ENCODE results near the gene MUC20.

The MUC20 gene

DNA sequence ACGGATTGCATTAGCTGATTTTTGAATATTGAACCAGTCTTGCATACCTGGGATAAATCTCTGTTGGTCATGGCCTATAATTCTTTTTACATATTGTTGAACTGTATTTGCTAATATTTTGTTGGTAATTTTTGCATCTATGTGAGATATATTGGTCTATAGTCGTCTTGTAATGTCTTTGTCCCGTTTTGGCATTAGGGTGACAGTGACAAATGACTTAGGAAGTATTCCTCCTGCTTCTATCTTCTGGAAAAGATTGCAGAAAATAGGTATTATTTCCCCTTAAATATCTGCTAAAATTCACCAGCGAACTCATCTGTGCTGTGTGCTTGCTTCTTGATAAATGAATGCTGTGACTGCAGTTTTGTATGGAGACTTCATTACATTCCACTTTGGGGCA lies 23.7 kb downstream of the MUC20 start:
- TF ChIP-seq, protein P1, sequence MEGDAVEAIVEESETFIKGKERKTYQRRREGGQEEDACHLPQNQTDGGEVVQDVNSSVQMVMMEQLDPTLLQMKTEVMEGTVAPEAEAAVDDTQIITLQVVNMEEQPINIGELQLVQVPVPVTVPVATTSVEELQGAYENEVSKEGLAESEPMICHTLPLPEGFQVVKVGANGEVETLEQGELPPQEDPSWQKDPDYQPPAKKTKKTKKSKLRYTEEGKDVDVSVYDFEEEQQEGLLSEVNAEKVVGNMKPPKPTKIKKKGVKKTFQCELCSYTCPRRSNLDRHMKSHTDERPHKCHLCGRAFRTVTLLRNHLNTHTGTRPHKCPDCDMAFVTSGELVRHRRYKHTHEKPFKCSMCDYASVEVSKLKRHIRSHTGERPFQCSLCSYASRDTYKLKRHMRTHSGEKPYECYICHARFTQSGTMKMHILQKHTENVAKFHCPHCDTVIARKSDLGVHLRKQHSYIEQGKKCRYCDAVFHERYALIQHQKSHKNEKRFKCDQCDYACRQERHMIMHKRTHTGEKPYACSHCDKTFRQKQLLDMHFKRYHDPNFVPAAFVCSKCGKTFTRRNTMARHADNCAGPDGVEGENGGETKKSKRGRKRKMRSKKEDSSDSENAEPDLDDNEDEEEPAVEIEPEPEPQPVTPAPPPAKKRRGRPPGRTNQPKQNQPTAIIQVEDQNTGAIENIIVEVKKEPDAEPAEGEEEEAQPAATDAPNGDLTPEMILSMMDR (IDR thresholded peaks at IDR 0.05) = no peak

DNA sequence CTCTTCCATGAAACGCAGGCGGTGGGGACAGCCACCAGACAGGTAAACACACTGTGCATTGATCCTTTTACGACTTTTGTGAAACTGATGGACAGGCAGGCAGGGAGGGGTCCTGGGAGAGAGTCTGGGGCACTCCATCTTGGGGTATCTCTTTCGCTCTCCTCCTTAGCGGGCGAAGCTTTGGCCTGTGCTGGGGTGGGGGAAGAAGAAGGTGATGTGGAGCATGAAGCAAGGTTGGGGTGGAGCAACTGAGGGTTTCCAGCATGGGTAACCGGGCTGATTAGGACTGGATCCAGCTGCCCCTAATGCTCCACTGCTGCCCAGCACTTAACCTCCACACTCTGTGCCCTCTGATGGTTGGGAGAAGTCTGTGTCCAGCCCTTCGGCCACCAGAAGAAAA lies 25.6 kb downstream of the MUC20 start:
- TF ChIP-seq, protein P1 (IDR thresholded peaks at IDR 0.05) = no peak

DNA sequence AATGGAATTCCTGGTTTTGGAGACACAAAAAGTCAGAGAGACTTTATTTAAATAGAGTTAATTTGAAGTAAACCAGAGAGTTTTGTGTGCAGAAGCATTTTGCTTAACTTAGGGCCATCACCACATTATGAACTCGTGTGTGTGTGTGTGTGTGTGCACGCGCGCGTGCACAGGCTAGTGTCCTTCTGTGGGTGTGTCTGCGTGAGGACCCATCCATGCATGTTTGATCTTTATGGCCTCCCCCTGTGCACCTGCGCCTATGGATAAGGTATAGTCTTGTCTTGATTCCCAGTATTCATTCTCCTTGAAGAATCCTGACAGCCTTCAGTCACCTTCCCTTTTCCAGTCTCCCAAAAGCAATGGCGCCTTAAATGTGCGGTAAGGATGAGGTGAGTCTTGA lies 26.0 kb downstream of the MUC20 start:
- TF ChIP-seq, protein P1 (IDR thresholded peaks at IDR 0.05) = no peak

DNA sequence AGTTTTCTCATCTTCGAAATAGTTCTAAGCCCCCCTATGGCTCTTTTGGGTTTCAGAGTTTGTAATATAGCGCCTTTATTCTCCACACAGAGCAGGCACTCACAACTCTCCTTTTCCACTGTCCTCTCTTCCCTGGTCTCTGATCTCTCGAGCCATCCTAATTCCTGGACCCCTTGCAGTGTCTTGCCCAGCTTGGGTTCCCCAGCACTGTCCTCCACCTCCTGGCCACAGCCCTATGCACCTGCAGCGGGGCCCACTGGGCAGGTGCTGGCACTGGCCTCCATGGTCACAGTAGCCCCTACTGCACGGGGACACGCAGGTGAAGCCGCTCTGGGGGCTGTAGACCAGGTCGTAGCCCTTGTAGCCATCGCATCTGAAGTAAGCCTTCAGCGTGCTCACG lies 27.9 kb downstream of the MUC20 start:
- TF ChIP-seq, protein P1 (IDR thresholded peaks at IDR 0.05) = no peak

DNA sequence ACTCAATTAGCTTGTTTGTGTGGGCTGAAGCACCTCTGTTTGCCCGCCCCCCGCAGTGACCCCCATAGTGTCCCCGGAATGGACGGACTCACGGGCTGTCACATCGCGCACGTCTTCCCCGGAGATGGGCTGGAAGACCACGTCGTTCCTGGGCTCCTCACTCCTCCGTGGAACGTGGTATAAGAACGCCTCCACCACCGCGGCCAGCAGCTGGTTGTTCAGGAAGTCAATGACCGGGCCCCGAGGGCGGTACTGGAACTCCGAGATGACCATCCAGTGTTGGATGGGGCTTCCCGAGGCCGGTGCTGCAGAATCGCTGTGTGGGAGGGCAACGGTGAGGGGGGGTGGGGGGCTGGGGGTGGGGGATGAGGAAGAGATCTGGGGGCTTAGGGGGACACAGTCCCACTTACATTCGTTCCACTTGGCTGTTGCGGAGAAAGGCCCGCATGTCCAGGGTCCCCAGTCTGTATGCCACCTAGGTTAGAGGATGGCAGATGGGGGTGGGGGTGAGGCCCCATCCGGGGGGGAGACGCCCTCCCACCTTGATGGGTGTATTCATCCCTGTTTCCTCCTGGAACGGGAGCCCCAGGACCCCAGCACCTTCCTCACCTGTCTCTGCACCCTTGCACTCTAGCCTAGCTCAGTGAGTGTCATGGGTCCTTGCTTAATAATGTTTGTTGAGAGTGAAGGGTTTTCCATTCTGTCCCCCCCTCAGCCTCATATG lies 30.2 kb downstream of the MUC20 start:
- TF ChIP-seq, protein P1 (IDR thresholded peaks at IDR 0.05) = no peak

DNA sequence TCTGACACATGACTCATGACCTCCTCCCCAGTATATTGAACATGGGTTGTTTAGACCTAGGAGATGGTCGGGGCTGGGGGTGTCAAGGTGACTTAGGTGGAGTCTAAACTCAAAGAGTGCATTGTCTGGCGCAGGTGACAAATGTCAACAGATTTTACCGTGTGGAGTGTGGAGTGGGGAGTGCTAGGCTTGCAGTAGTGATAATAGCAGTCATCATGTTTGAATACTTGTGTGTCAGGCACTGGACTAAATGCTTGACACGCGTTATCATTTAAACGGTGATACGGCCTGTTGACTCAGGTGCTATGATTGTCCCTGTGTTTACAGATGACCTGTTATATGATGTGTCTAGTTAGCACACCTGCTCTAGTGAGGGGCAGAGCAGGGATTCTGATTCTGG lies 30.8 kb downstream of the MUC20 start:
- TF ChIP-seq, protein P1 (IDR thresholded peaks at IDR 0.05) = no peak

DNA sequence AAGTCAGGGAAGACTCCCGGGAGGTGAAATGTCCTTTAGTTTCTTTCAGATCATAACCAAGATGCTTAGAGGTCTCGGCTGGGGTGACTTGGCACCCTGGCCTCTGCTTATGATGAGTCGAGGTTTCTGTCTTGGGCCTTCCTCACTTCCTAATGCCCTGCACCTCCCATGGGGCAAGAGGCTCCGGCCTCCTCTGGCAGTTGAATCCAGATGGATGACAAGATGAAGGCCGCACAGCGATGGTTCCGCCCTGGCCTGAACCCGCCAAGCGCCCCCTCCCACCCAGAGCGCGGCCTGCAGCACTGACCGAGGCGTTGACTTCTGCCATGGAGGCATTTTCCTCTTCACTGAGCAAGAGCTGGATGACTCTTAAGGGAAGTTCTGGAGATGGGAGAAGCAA lies 31.3 kb downstream of the MUC20 start:
- TF ChIP-seq, protein P1 (IDR thresholded peaks at IDR 0.05) = no peak

All from LNCAP (cell line).